ENCODE measurements around the gene KCNQ1. TPM values are rescaled to one million over a fixed set of nuclear protein-coding genes. Genes with fewer than 3 reads are reported as not detected.
A peak's percentile ranks its signal among the peaks of the same experiment; 100 is the strongest.

KCNQ1 gene
- total RNA-seq (0.09 and 0.21 TPM in 2 replicates), polyA plus RNA-seq (0.07 and 0.08 TPM in 2 replicates), polyA minus RNA-seq (0.32 and 0.41 TPM in 2 replicates), Bru-seq, nascent RNA (percentile 10 among the genes with signal in this experiment), BruChase-seq, experiment 1, labeled RNA remaining after a 6-hour chase (percentile 5 among the genes with signal in this experiment), BruChase-seq, experiment 2, labeled RNA remaining after a 2-hour chase (percentile 8 among the genes with signal in this experiment)
- polyA plus RNA-seq (2011; cell fraction: cytosol; rRNA removed): 0.13 and 0.25 TPM in 2 replicates
- polyA plus RNA-seq (2011; cell fraction: nucleus; rRNA removed): 0.11 and 0.21 TPM in 2 replicates
- polyA plus RNA-seq (2012): 0.34 TPM in 1 of 2 replicates, not detected in the other
- 2.8 TPM for polyA minus RNA-seq (2011; cell fraction: cytosol; rRNA and poly(A)+ RNA removed)
- polyA minus RNA-seq (2011; cell fraction: nucleus; rRNA and poly(A)+ RNA removed): 0.29 TPM in 1 of 2 replicates, not detected in the other
- long read RNA-seq, partial matches to known transcripts: 0 of 5 reads
- long read RNA-seq, other reads (novel, unspliced or antisense): 5 of 5 reads

DNA sequence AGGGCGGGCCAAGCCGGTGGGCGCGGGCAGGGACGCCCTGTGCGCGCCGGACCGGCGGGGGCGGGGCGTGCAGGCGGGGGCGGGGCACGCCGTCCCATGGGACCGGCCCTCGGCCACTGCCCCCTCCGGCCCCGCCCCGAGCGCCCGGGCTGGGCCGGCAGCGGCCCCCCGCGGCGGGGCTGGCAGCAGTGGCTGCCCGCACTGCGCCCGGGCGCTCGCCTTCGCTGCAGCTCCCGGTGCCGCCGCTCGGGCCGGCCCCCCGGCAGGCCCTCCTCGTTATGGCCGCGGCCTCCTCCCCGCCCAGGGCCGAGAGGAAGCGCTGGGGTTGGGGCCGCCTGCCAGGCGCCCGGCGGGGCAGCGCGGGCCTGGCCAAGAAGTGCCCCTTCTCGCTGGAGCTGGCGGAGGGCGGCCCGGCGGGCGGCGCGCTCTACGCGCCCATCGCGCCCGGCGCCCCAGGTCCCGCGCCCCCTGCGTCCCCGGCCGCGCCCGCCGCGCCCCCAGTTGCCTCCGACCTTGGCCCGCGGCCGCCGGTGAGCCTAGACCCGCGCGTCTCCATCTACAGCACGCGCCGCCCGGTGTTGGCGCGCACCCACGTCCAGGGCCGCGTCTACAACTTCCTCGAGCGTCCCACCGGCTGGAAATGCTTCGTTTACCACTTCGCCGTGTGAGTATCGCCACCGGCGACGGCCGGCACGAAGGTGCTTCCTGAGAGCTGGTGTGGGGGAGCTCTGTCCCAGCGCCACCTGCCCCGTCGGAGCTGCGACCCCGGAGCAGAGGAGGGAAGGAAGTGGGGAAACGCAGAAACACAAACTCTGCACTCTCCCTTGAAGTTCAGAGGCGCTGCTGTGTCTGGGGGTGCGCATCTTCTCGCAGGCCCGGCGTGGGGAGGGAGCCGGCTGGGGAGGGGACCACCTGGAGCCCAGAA, at the start of gene KCNQ1:
Gene KCNQ1, plus strand, starts transcription at position 188 of the 925 bp plus-strand sequence. Its CDS starts 91 bp downstream, at position 279.
- BruUV-seq (replicated peaks): no TSS peak
- ChIA-PET POLR2A (no interaction called here), CTCF (interaction anchor here (0.7 to 1.6 kb wide), 2 partner anchors 11 to 87 kb away, joined by 3 to 7 read pairs; no protein-coding TSS in a partner anchor)
- Histone ChIP-seq H3K9me1 (replicated peaks; ENCODE audit: control insufficient read depth, extremely low read depth, insufficient read depth, low read length) (no peaks in the 10 kb centered on the region), H4K20me1 (replicated peaks; ENCODE audit: control insufficient read depth, extremely low read depth, insufficient read depth, low read length) (no peaks in the 10 kb centered on the region), H3K27me3 (ENCODE audit: control insufficient read depth in 2 of 2, insufficient read depth in 2 of 2, low read length in 2 of 2) (peaks cover 9 to 11% of the 10 kb centered on the region in 2 experiments), H3K27ac (ENCODE audit: insufficient read depth, low read depth, low read length) (no peak within 1 kb of the TSS), H3K36me3 (ENCODE audit: control insufficient read depth in 2 of 2, extremely low read depth in 1 of 2, insufficient read depth in 2 of 2, low read length in 2 of 2) (no peaks in the 10 kb centered on the region), H3K9ac (replicated peaks; ENCODE audit: extremely low read depth, insufficient read depth, low read length) (peak within 1 kb of the TSS; percentile 2), H3K4me3 (replicated peaks in 1 of 3; ENCODE audit: insufficient read depth in 1 of 3, low read depth in 1 of 3, low read length in 3 of 3) (no peak within 1 kb of the TSS), H3K4me2 (ENCODE audit: insufficient read depth, low read length) (no peak within 1 kb of the TSS), H2AFZ (ENCODE audit: low read depth, low read length) (peak within 1 kb of the TSS; percentile 70), H3K4me1 (ENCODE audit: control insufficient read depth, extremely low read depth, insufficient read depth, low read length) (no peaks in the 10 kb centered on the region), H3K79me2 (ENCODE audit: control insufficient read depth, insufficient read depth, low read length) (no peaks in the 10 kb centered on the region), H3K9me3 (replicated peaks; ENCODE audit: control insufficient read depth, insufficient read depth, low read length) (no peaks in the 10 kb centered on the region)
- intact Hi-C loops (cut with micrococcal nuclease) (no loop called here), dilution Hi-C loops (cut with MboI; ENCODE audit: extremely low pct_ligation_motif_present, low sequenced_read_pairs) (no loop called here)
- FAIRE-seq: no peak
- no peak for DNase-seq (ENCODE audit: low read depth, low spot score)
- no peak for TF ChIP-seq FOS (IDR thresholded peaks at IDR 0.05; ENCODE audit: borderline replicate concordance, insufficient read depth, low read length)
- TF ChIP-seq EZH2 (IDR thresholded peaks at IDR 0.05; ENCODE audit: borderline replicate concordance, low read depth, low read length, severe bottlenecking): peak; percentile 24

DNA sequence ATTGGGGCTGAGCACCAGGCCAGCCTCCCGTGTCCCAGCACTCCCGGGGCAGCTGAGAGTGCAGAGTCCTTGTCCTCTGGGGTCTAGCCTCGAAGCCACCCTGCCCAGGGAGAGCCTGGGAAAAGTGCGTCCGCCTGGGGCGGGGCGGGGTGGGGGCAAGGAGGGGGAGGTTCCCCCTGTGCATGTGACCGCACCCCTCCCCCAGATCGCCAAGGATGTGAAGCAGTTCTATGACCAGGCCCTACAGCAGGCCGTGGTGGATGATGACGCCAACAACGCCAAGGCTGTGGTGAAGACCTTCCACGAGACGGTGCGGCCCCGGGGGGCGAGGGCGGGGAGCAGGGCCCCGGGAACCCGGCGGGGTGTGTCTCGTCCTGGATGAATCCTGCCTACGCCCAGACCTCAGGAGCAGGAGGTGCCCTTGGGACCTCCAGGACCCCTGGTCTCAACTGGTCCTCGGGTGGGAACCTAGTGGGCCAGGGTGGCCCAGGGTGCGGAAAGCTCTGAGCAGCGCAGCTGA, 49.5 kb upstream of the KCNQ1 start:
- POLR2A ChIA-PET: no interaction called here
- Histone ChIP-seq H3K9ac (replicated peaks; ENCODE audit: extremely low read depth, insufficient read depth, low read length) (no peak overlapping the region), H3K4me1 (ENCODE audit: control insufficient read depth, extremely low read depth, insufficient read depth, low read length) (peaks cover 8% of the 10 kb centered on the region), H3K79me2 (ENCODE audit: control insufficient read depth, insufficient read depth, low read length) (peaks cover 28% of the 10 kb centered on the region), H2AFZ (ENCODE audit: low read depth, low read length) (no peak overlapping the region), H3K27me3 (ENCODE audit: control insufficient read depth in 2 of 2, insufficient read depth in 2 of 2, low read length in 2 of 2) (no peaks in the 10 kb centered on the region), H3K36me3 (ENCODE audit: control insufficient read depth in 2 of 2, extremely low read depth in 1 of 2, insufficient read depth in 2 of 2, low read length in 2 of 2) (peaks cover 7 to 42% of the 10 kb centered on the region in 2 experiments), H3K4me2 (ENCODE audit: insufficient read depth, low read length) (no peak overlapping the region), H3K9me3 (replicated peaks; ENCODE audit: control insufficient read depth, insufficient read depth, low read length) (no peaks in the 10 kb centered on the region), H4K20me1 (replicated peaks; ENCODE audit: control insufficient read depth, extremely low read depth, insufficient read depth, low read length) (no peaks in the 10 kb centered on the region), H3K9me1 (replicated peaks; ENCODE audit: control insufficient read depth, extremely low read depth, insufficient read depth, low read length) (no peaks in the 10 kb centered on the region), H3K4me3 (replicated peaks in 1 of 3; ENCODE audit: insufficient read depth in 1 of 3, low read depth in 1 of 3, low read length in 3 of 3) (no peak overlapping the region), H3K27ac (ENCODE audit: insufficient read depth, low read depth, low read length) (no peak overlapping the region)
- intact Hi-C loops (cut with micrococcal nuclease) (no loop called here), dilution Hi-C loops (cut with MboI; ENCODE audit: extremely low pct_ligation_motif_present, low sequenced_read_pairs) (no loop called here)
- CTCF ChIA-PET: no interaction called here
- DNase-seq (ENCODE audit: low read depth, low spot score): no peak
- no peak for FAIRE-seq
- no TSS peak for BruUV-seq (replicated peaks)
- TF ChIP-seq EZH2 (IDR thresholded peaks at IDR 0.05; ENCODE audit: borderline replicate concordance, low read depth, low read length, severe bottlenecking): no peak
- TF ChIP-seq GATA2 (IDR thresholded peaks at IDR 0.05; ENCODE audit: insufficient read depth, insufficient read length, low read depth, low read length): no peak
